DOHH2 (cell line): ENCODE results near the gene FBXO38.

Source experiments
- EZH2phosphoT487 ChIP-seq: fragments of 200-600 bp; sonication (generic); IDR thresholded peaks from 2 replicates; pipeline ENCODE4 v1.6.1; 2017; ENCODE audit warnings: borderline replicate concordance, mild to moderate bottlenecking, antibody characterized with exemption, low read length, moderate library complexity, mixed read lengths
- TF ChIP-seq, protein P1 (sequence below): fragments of 200-600 bp; sonication (generic); IDR thresholded peaks from one replicate; pipeline ENCODE4 v1.5.1; 2014; ENCODE audit warnings: antibody characterized with exemption, mild to moderate bottlenecking, low read depth, low read length; ENCODE audit not compliant: poor library complexity, severe bottlenecking

DNA sequence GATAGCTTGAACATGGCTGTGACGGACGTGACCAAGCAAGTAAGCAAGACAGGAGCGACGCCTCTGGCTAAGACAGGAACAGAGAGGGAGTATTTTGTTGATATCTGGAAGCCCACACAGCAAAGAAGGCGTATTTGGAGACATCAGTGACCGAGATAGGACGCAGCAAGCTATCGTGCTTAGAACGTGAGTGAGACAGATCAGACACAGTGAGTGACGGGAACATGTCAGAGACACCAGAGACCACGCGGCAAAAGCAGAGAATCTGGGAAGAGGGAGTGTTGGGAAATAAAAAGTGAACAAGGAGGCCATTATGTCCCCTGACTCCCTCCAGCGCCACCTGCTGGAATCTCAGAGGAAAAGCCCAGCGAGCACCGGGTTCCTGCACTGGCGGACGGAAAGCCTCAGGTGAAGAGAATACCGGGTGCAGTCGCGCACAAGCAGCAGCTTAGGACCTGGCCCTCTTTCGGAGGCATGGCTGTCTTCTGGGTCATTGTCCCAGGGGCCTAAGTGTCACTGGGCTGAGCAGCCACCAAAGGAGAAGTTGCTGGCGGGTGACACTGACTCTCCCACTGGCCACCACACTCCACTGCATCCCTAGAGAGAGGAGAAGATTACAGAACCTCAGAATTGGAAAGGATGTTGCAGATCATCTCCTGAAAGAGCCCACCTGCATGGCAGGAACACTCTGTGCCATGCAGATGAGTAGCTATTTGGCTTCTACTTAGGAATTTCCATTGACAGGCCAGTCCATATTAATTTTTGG is 99.1 kb downstream of the FBXO38 start:
- TF ChIP-seq, protein P1, sequence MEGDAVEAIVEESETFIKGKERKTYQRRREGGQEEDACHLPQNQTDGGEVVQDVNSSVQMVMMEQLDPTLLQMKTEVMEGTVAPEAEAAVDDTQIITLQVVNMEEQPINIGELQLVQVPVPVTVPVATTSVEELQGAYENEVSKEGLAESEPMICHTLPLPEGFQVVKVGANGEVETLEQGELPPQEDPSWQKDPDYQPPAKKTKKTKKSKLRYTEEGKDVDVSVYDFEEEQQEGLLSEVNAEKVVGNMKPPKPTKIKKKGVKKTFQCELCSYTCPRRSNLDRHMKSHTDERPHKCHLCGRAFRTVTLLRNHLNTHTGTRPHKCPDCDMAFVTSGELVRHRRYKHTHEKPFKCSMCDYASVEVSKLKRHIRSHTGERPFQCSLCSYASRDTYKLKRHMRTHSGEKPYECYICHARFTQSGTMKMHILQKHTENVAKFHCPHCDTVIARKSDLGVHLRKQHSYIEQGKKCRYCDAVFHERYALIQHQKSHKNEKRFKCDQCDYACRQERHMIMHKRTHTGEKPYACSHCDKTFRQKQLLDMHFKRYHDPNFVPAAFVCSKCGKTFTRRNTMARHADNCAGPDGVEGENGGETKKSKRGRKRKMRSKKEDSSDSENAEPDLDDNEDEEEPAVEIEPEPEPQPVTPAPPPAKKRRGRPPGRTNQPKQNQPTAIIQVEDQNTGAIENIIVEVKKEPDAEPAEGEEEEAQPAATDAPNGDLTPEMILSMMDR: peak; percentile 91
- no peak for TF ChIP-seq EZH2phosphoT487
